Adrenal gland (tissue), 12 donors: ENCODE results near the gene ABCC6. TPM values are rescaled to one million over a fixed set of nuclear protein-coding genes. Genes with fewer than 3 reads are reported as not detected.
A peak's percentile ranks its signal among the peaks of the same experiment; 100 is the strongest.
"Not testable (repeated sequence)": the region's sequence is repeated elsewhere in the genome, so short reads cannot be mapped to it uniquely, and the experiment has no call there.

Experiments
- DNase-seq, 7 donors: peaks; one replicate each; pipeline ENCODE4 v3.0.0-alpha.2; 2019 to 2020
- H3K27ac ChIP-seq, 5 donors: fragments of 200-600 bp; sonication (generic) in 4 of 5; 1 replicate in 3 of 5; 2 replicates in 2 of 5; pipeline versions ENCODE4 v1.5.1 to v1.8.0; 2016 to 2020; ENCODE audit warnings: mild to moderate bottlenecking in 1 of 5
- H3K27me3 ChIP-seq: fragments of 200-600 bp; 2 replicates; pipeline ENCODE4 v1.8.0; 2021
- H3K36me3 ChIP-seq, 2 donors: fragments of 200-600 bp; replicated peaks in 1 of 2; 1 replicate in 1 of 2; 2 replicates in 1 of 2; pipeline versions ENCODE4 v1.5.1 to v1.8.0; 2018 to 2022
- H3K4me1 ChIP-seq, 2 donors: fragments of 200-600 bp; replicated peaks in 1 of 2; 1 replicate in 1 of 2; 2 replicates in 1 of 2; pipeline versions ENCODE4 v1.5.1 to v1.8.0; 2018 to 2021
- H3K4me3 ChIP-seq, 4 donors: fragments of 200-600 bp; sonication (generic) in 3 of 4; one replicate each; pipeline ENCODE4 v1.5.1; 2016 to 2018
- H3K9me3 ChIP-seq, 3 donors: fragments of 200-600 bp; sonication (generic) in 1 of 3; replicated peaks in 1 of 3; 1 replicate in 2 of 3; 2 replicates in 1 of 3; pipeline versions ENCODE4 v1.5.1 to v1.8.0; 2016 to 2021
- WGBS, 4 donors: extraction: QIAGEN DNeasy Blood & Tissue Kit in 2 of 4; methylation state at CpG; one replicate each; pipeline versions ENCODE4 v1.1.5 to v1.1.7; 2013 to 2017; 5-methylcytosine and 5-hydroxymethylcytosine counted together
- intact Hi-C, 2 donors: fragments of 100-400 bp; cut with DNase I; formaldehyde crosslinking; loops; one replicate each; pipeline versions ENCODE4 v1.14.1 to v1.15.0; 2022 to 2023
- polyA plus RNA-seq, 3 donors: library from polyadenylated mRNA; stranded (reverse); fragments of 200-250 nt in 2 of 3; fragments of 350-450 nt in 1 of 3; fragmentation: Illumina TruSeq in 1 of 3; extraction: RNeasy Lipid Tissue Mini Kit (QIAGEN cat#74804) in 1 of 3; gene quantifications; one replicate each; pipeline ENCODE4 v1.2.3, GENCODE V29; 2013 to 2014
- total RNA-seq, 9 donors: library from RNA; depleted of rRNA in 4 of 9; stranded (reverse); fragments of >200 nt in 4 of 9; fragments of 120-200 nt in 1 of 9; fragmentation: NEBNext Ultra II Directional in 1 of 9; extraction: Animal tissue kit (Norgen Biotek cat#: 25700) in 1 of 9; gene quantifications; one replicate each; pipeline versions ENCODE4 v1.1.0 to v1.2.4, GENCODE V29; 2013 to 2023
- donor health status: healthy with polysubstance abuse.
- donor health status: Bipolar disorder and iron deficiency.
- donor health status: DM: yes; HTN: yes; CAD: no.
- donor health status: DM: no; HTN: no; CAD: no.
- donor health status: DM: no; HTN: no; CAD: no.
- donor health status: DM: yes; HTN: yes; CAD: no.

Gene ABCC6
- total and polyA plus RNA-seq, 12 donors: 0.79 to 32.2 (median 4.5) TPM

GRCh38 chr16:16232692-16233061 lies 9.4 kb upstream of the ABCC6 start:
- WGBS, 4 donors: no CpG with 5 or more reads among the region's 39 CpGs
- H3K4me1 ChIP-seq, intact Hi-C loops, H3K36me3 ChIP-seq, H3K9me3 ChIP-seq, DNase-seq, H3K27me3 ChIP-seq, H3K27ac ChIP-seq: not testable (repeated sequence)
- peak overlapping the region in 1 of 4 donors; percentile 23 for H3K4me3 ChIP-seq

GRCh38 chr16:16223662-16224241 lies 458 bp upstream of the ABCC6 start:
- H3K27ac ChIP-seq, H3K9me3 ChIP-seq, DNase-seq, H3K4me1 ChIP-seq, H3K36me3 ChIP-seq, H3K27me3 ChIP-seq, intact Hi-C loops: not testable (repeated sequence)
- 19 to 40% (median 24%) methylated on average over 8 to 17 of the region's 24 CpGs; no CpG with 5 or more reads in 1 of the 4 donors for WGBS, 4 donors
- peak overlapping the region in 1 of 4 donors; percentile 39 for H3K4me3 ChIP-seq

- H3K27me3 ChIP-seq, H3K4me1 ChIP-seq, H3K36me3 ChIP-seq, H3K27ac ChIP-seq, H3K9me3 ChIP-seq, DNase-seq, H3K4me3 ChIP-seq, intact Hi-C loops: not testable (repeated sequence)
- WGBS, 4 donors: 87 to 97% (median 91%) methylated on average over 3 to 4 of the region's 9 CpGs
Observed at GRCh38 chr16:16221382-16221781, 1.9 kb downstream of the ABCC6 start.

- DNase-seq, H3K4me1 ChIP-seq, H3K27me3 ChIP-seq, intact Hi-C loops, H3K36me3 ChIP-seq, H3K9me3 ChIP-seq, H3K4me3 ChIP-seq, H3K27ac ChIP-seq: not testable (repeated sequence)
- WGBS, 4 donors: 92 to 99% (median 93%) methylated on average over 7 to 8 of the region's 9 CpGs
Observed at GRCh38 chr16:16220449-16220848, 2.8 kb downstream of the ABCC6 start.

GRCh38 chr16:16218787-16219186 lies 4.5 kb downstream of the ABCC6 start:
- H3K27ac ChIP-seq, intact Hi-C loops, H3K27me3 ChIP-seq, H3K4me1 ChIP-seq, H3K4me3 ChIP-seq, H3K9me3 ChIP-seq, H3K36me3 ChIP-seq, DNase-seq: not testable (repeated sequence)
- WGBS, 4 donors: 40% methylated on average over 1 of the region's 5 CpGs; no CpG with 5 or more reads in 3 of the 4 donors

- intact Hi-C loops, H3K27ac ChIP-seq, H3K9me3 ChIP-seq, H3K36me3 ChIP-seq, H3K4me3 ChIP-seq, DNase-seq, H3K4me1 ChIP-seq, H3K27me3 ChIP-seq: not testable (repeated sequence)
- WGBS, 4 donors: no CpG with 5 or more reads among the region's 5 CpGs
Observed at GRCh38 chr16:16218349-16218748, 4.9 kb downstream of the ABCC6 start.

GRCh38 chr16:16213863-16214293 lies 9.4 kb downstream of the ABCC6 start:
- H3K36me3 ChIP-seq, H3K9me3 ChIP-seq, H3K4me1 ChIP-seq, intact Hi-C loops, H3K27me3 ChIP-seq, H3K4me3 ChIP-seq, H3K27ac ChIP-seq: not testable (repeated sequence)
- peak in 4 of 7 donors; percentile 14 to 56 (median 40) for DNase-seq
- WGBS, 4 donors: 0 to 40% (median 31%) methylated on average over 2 of the region's 4 CpGs

- H3K27ac ChIP-seq, intact Hi-C loops, H3K4me3 ChIP-seq, H3K9me3 ChIP-seq, H3K4me1 ChIP-seq, H3K36me3 ChIP-seq, H3K27me3 ChIP-seq: not testable (repeated sequence)
- DNase-seq: peak in 1 of 7 donors; percentile 6
- 79 to 86% (median 85%) methylated on average over 1 of the region's 1 CpG; no CpG with 5 or more reads in 1 of the 4 donors for WGBS, 4 donors
Observed at GRCh38 chr16:16211404-16211803, 11.9 kb downstream of the ABCC6 start.

- H3K27ac ChIP-seq, H3K9me3 ChIP-seq, H3K4me3 ChIP-seq, H3K27me3 ChIP-seq, H3K36me3 ChIP-seq, H3K4me1 ChIP-seq, intact Hi-C loops: not testable (repeated sequence)
- WGBS, 4 donors: 85 to 93% (median 89%) methylated on average over 7 to 12 of the region's 12 CpGs
- peak in 1 of 7 donors; percentile 15 for DNase-seq
Observed at GRCh38 chr16:16208461-16208860, 14.8 kb downstream of the ABCC6 start.

GRCh38 chr16:16207787-16208334 lies 15.4 kb downstream of the ABCC6 start:
- H3K27ac ChIP-seq, H3K4me3 ChIP-seq, H3K4me1 ChIP-seq, H3K27me3 ChIP-seq, intact Hi-C loops, H3K9me3 ChIP-seq, H3K36me3 ChIP-seq: not testable (repeated sequence)
- WGBS, 4 donors: 78 to 90% (median 80%) methylated on average over 6 of the region's 6 CpGs
- peak in 1 of 7 donors; percentile 49 for DNase-seq

- H3K9me3 ChIP-seq, H3K4me1 ChIP-seq, H3K36me3 ChIP-seq, intact Hi-C loops, H3K27ac ChIP-seq, H3K4me3 ChIP-seq, H3K27me3 ChIP-seq: not testable (repeated sequence)
- DNase-seq: peak in 2 of 7 donors; percentile 30 to 46
- 31 to 71% (median 32%) methylated on average over 1 to 4 of the region's 4 CpGs; no CpG with 5 or more reads in 1 of the 4 donors for whole genome bisulfite sequencing, 4 donors
Observed at GRCh38 chr16:16207097-16207786, 16.1 kb downstream of the ABCC6 start.
